ENCODE results near the gene FHOD1. TPM values are rescaled to one million over a fixed set of nuclear protein-coding genes. Genes with fewer than 3 reads are reported as not detected.

The FHOD1 gene
- total and polyA plus RNA-seq, 9 of the 15 experiments (the other 6 are each of a cell fraction or from before 2014, with no cell fraction given): 18.7 to 126 (median 32.3) TPM

DNA sequence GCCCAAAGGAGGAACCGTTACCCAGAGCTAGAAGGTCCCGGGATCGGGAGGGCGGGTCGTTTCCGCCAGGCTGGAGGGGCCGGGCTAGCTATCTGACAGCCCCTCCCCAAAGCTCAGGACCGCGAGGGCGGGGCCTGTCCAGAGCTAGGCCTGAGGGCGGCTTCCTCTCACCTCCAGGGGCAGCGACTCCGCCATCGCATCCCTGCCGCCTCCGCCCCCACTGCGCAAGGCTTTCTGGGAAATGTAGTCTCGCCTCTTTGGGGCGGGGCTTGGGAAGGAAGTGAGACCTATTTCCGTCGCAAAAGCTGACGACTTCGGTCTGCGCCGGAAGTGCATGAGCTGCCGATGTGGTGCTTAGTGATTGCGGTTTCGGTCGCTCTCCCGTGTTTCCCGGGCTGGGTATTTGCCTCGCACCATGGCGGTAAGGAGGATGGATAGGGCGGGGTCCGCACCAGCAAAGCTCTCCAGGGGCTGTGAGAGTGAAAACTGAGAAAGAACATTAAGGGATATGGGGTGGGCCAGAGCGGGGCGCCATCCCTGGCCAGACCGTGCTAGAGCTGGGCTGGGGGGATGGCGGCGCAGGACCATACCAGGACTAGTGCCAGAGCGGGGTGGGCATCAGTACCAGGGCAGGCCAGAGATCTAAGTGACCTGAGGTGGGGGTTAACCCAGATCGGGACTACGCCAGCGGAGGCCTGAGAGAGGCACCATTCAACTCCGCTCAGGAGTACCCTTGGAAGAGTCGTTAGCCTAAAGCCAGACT is 20.3 kb downstream of the FHOD1 start, which contains the start of gene TMEM208 (continued):
- peak; percentile 80 for TF ChIP-seq KDM5B (IDR thresholded peaks at IDR 0.05; ENCODE audit: insufficient replicate concordance, low read depth, low read length)
- TF ChIP-seq HDAC1 (IDR thresholded peaks at IDR 0.05): peak; percentile 84 to 98; a peak in 3 of 4 replicates
- TF ChIP-seq CCAR2 (IDR thresholded peaks at IDR 0.05; ENCODE audit: low read depth, low read length): no peak
- no peak for TF ChIP-seq NFIC (IDR thresholded peaks at IDR 0.05)
- TF ChIP-seq KDM1A (IDR thresholded peaks at IDR 0.05): no peak
- peak; percentile 100 for TF ChIP-seq PHF20 (IDR thresholded peaks at IDR 0.05; ENCODE audit: partially characterized antibody)
- TF ChIP-seq EP400 (IDR thresholded peaks at IDR 0.05): peak; percentile 97
- TF ChIP-seq HOXB6 (CRISPR knock-in tag; IDR thresholded peaks at IDR 0.05; ENCODE audit: borderline replicate concordance): no peak
- no peak for TF ChIP-seq NR2F6 (CRISPR knock-in tag; IDR thresholded peaks at IDR 0.05)
- TF ChIP-seq U2AF1 (optimal IDR thresholded peaks at IDR 0.05; ENCODE audit: low read depth, low read length): no peak
- TF ChIP-seq, protein P1, sequence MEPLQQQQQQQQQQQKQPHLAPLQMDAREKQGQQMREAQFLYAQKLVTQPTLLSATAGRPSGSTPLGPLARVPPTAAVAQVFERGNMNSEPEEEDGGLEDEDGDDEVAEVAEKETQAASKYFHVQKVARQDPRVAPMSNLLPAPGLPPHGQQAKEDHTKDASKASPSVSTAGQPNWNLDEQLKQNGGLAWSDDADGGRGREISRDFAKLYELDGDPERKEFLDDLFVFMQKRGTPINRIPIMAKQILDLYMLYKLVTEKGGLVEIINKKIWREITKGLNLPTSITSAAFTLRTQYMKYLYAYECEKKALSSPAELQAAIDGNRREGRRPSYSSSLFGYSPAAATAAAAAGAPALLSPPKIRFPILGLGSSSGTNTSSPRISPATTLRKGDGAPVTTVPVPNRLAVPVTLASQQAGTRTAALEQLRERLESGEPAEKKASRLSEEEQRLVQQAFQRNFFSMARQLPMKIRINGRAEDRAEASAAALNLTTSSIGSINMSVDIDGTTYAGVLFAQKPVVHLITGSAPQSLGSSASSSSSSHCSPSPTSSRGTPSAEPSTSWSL (CRISPR knock-in tag; IDR thresholded peaks at IDR 0.05; ENCODE audit: borderline replicate concordance): no peak
- no peak for TF ChIP-seq RBM14 (IDR thresholded peaks at IDR 0.05; ENCODE audit: borderline replicate concordance, insufficient read depth, low read depth, low read length)
- TF ChIP-seq GATA2 (CRISPR knock-in tag; IDR thresholded peaks at IDR 0.05): no peak
- TF ChIP-seq POLR2AphosphoS2 (IDR thresholded peaks at IDR 0.05; ENCODE audit: low read length): no peak
- no peak; the same call in 1 of the 2 replicates for TF ChIP-seq BACH1 (tag; IDR thresholded peaks at IDR 0.05)
- TF ChIP-seq, protein P2, sequence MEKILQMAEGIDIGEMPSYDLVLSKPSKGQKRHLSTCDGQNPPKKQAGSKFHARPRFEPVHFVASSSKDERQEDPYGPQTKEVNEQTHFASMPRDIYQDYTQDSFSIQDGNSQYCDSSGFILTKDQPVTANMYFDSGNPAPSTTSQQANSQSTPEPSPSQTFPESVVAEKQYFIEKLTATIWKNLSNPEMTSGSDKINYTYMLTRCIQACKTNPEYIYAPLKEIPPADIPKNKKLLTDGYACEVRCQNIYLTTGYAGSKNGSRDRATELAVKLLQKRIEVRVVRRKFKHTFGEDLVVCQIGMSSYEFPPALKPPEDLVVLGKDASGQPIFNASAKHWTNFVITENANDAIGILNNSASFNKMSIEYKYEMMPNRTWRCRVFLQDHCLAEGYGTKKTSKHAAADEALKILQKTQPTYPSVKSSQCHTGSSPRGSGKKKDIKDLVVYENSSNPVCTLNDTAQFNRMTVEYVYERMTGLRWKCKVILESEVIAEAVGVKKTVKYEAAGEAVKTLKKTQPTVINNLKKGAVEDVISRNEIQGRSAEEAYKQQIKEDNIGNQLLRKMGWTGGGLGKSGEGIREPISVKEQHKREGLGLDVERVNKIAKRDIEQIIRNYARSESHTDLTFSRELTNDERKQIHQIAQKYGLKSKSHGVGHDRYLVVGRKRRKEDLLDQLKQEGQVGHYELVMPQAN (IDR thresholded peaks at IDR 0.05; ENCODE audit: borderline replicate concordance): peak; percentile 99
- no peak for TF ChIP-seq FIP1L1 (IDR thresholded peaks at IDR 0.05; ENCODE audit: low read depth, low read length, poor library complexity, severe bottlenecking)
- TF ChIP-seq, protein P3, sequence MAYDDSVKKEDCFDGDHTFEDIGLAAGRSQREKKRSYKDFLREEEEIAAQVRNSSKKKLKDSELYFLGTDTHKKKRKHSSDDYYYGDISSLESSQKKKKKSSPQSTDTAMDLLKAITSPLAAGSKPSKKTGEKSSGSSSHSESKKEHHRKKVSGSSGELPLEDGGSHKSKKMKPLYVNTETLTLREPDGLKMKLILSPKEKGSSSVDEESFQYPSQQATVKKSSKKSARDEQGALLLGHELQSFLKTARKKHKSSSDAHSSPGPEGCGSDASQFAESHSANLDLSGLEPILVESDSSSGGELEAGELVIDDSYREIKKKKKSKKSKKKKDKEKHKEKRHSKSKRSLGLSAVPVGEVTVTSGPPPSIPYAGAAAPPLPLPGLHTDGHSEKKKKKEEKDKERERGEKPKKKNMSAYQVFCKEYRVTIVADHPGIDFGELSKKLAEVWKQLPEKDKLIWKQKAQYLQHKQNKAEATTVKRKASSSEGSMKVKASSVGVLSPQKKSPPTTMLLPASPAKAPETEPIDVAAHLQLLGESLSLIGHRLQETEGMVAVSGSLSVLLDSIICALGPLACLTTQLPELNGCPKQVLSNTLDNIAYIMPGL (CRISPR knock-in tag; IDR thresholded peaks at IDR 0.05): no peak; the same call in 1 of the 2 replicates
- TF ChIP-seq ZNF12 (CRISPR knock-in tag; IDR thresholded peaks at IDR 0.05): no peak
- peak; percentile 69 for TF ChIP-seq TBP (optimal IDR thresholded peaks at IDR 0.05; ENCODE audit: low read depth, low read length)
- no peak for TF ChIP-seq NCOR1 (IDR thresholded peaks at IDR 0.05)
- no peak for TF ChIP-seq TCF7 (IDR thresholded peaks at IDR 0.05; ENCODE audit: borderline replicate concordance)

All from K562 (cell line).